ENCODE results near the gene PTPN12. TPM values are rescaled to one million over a fixed set of nuclear protein-coding genes. Genes with fewer than 3 reads are reported as not detected.

Gene PTPN12
- total RNA-seq, 1 donor from 2014 or later = 86.6 TPM

GRCh38 chr7:77619314-77619713 is 82.2 kb downstream of the PTPN12 start:
- no peak overlapping the region for H2AFZ ChIP-seq (replicated peaks)
- Mint-ChIP-seq H3K4me3 (no peak overlapping the region), H3K27ac (no peak overlapping the region), H3K27me3 (ENCODE audit: insufficient read depth, low read depth) (no peaks in the 10 kb centered on the region), H3K4me1 (peaks cover 14% of the 10 kb centered on the region), H3K36me3 (peaks cover 9% of the 10 kb centered on the region), H3K9me3 (no peaks in the 10 kb centered on the region)
- H3K9me3 ChIP-seq (ENCODE audit: low read depth) = no peaks in the 10 kb centered on the region
- no peak overlapping the region for H3K27ac ChIP-seq
- H3K4me3 ChIP-seq = no peak overlapping the region
- no peak overlapping the region for H3K9ac ChIP-seq
- peaks cover 8% of the 10 kb centered on the region for H4K20me1 ChIP-seq (ENCODE audit: low read depth)
- no peaks in the 10 kb centered on the region for H3K4me1 ChIP-seq
- no peaks in the 10 kb centered on the region for H3K79me2 ChIP-seq (ENCODE audit: low read depth)
- no peaks in the 10 kb centered on the region for H3K27me3 ChIP-seq
- H3F3A ChIP-seq (ENCODE audit: low read depth) = peaks cover 3% of the 10 kb centered on the region
- no peak for TF ChIP-seq EZH2phosphoT487 (IDR thresholded peaks at IDR 0.05)
- no peak for TF ChIP-seq EZH2 (IDR thresholded peaks at IDR 0.05)
- TF ChIP-seq CTCF (IDR thresholded peaks at IDR 0.05) = no peak
- no peak for DNase-seq (ENCODE audit: low spot score)
- H3K36me3 ChIP-seq = peaks cover 27% of the 10 kb centered on the region
- H3K4me2 ChIP-seq = no peak overlapping the region

DNA sequence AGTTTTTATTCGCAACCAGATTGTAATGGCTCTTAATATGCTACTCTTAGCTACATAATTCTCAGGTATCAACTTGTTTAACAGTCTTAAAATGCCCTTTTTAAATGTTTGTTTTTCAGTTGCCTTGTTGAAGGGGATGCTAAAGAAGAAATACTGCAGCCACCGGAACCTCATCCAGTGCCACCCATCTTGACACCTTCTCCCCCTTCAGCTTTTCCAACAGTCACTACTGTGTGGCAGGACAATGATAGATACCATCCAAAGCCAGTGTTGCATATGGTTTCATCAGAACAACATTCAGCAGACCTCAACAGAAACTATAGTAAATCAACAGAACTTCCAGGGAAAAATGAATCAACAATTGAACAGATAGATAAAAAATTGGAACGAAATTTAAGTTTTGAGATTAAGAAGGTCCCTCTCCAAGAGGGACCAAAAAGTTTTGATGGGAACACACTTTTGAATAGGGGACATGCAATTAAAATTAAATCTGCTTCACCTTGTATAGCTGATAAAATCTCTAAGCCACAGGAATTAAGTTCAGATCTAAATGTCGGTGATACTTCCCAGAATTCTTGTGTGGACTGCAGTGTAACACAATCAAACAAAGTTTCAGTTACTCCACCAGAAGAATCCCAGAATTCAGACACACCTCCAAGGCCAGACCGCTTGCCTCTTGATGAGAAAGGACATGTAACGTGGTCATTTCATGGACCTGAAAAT is 89.7 kb downstream of the PTPN12 start:
- no peaks in the 10 kb centered on the region for H3K4me1 ChIP-seq
- H3K27me3 Mint-ChIP-seq (ENCODE audit: insufficient read depth, low read depth) = no peaks in the 10 kb centered on the region
- no peak overlapping the region for H3K4me3 ChIP-seq
- H3K4me1 Mint-ChIP-seq = no peaks in the 10 kb centered on the region
- H3F3A ChIP-seq (ENCODE audit: low read depth) = peaks cover 3% of the 10 kb centered on the region
- H3K79me2 ChIP-seq (ENCODE audit: low read depth) = no peaks in the 10 kb centered on the region
- peaks cover 37% of the 10 kb centered on the region for H3K36me3 ChIP-seq
- H3K9me3 ChIP-seq (ENCODE audit: low read depth) = no peaks in the 10 kb centered on the region
- H3K36me3 Mint-ChIP-seq = peaks cover 34% of the 10 kb centered on the region
- no peak overlapping the region for H3K27ac ChIP-seq
- H3K27ac Mint-ChIP-seq = no peak overlapping the region
- H3K9ac ChIP-seq = no peak overlapping the region
- TF ChIP-seq EZH2 (IDR thresholded peaks at IDR 0.05) (no peak), EZH2phosphoT487 (IDR thresholded peaks at IDR 0.05) (no peak), CTCF (IDR thresholded peaks at IDR 0.05) (no peak)
- no peaks in the 10 kb centered on the region for H3K27me3 ChIP-seq
- H3K9me3 Mint-ChIP-seq = no peaks in the 10 kb centered on the region
- no peaks in the 10 kb centered on the region for H4K20me1 ChIP-seq (ENCODE audit: low read depth)
- H2AFZ ChIP-seq (replicated peaks) = no peak overlapping the region
- DNase-seq (ENCODE audit: low spot score) = no peak
- no peak overlapping the region for H3K4me3 Mint-ChIP-seq
- no peak overlapping the region for H3K4me2 ChIP-seq

DNA sequence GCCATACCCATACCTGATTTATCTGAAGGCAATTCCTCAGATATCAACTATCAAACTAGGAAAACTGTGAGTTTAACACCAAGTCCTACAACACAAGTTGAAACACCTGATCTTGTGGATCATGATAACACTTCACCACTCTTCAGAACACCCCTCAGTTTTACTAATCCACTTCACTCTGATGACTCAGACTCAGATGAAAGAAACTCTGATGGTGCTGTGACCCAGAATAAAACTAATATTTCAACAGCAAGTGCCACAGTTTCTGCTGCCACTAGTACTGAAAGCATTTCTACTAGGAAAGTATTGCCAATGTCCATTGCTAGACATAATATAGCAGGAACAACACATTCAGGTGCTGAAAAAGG is 90.2 kb downstream of the PTPN12 start:
- H3K4me2 ChIP-seq = no peak overlapping the region
- no peak overlapping the region for H3K4me3 Mint-ChIP-seq
- TF ChIP-seq EZH2 (IDR thresholded peaks at IDR 0.05) (no peak), CTCF (IDR thresholded peaks at IDR 0.05) (no peak)
- no peak overlapping the region for H2AFZ ChIP-seq (replicated peaks)
- H3K27me3 Mint-ChIP-seq (ENCODE audit: insufficient read depth, low read depth) = no peaks in the 10 kb centered on the region
- H3K36me3 Mint-ChIP-seq = peaks cover 30% of the 10 kb centered on the region
- no peaks in the 10 kb centered on the region for H3K4me1 ChIP-seq
- peaks cover 3% of the 10 kb centered on the region for H3F3A ChIP-seq (ENCODE audit: low read depth)
- no peaks in the 10 kb centered on the region for H4K20me1 ChIP-seq (ENCODE audit: low read depth)
- H3K79me2 ChIP-seq (ENCODE audit: low read depth) = no peaks in the 10 kb centered on the region
- H3K36me3 ChIP-seq = peaks cover 37% of the 10 kb centered on the region
- no peaks in the 10 kb centered on the region for H3K9me3 Mint-ChIP-seq
- no peaks in the 10 kb centered on the region for H3K9me3 ChIP-seq (ENCODE audit: low read depth)
- no peak overlapping the region for H3K27ac ChIP-seq
- H3K27ac Mint-ChIP-seq = no peak overlapping the region
- H3K27me3 ChIP-seq = no peaks in the 10 kb centered on the region
- H3K4me3 ChIP-seq = no peak overlapping the region
- H3K4me1 Mint-ChIP-seq = no peaks in the 10 kb centered on the region
- no peak overlapping the region for H3K9ac ChIP-seq
- no peak for DNase-seq (ENCODE audit: low spot score)

All from neural progenitor cell (in vitro differentiated cells).